ENCODE measurements around the gene PPP1R11.

PPP1R11 gene

DNA sequence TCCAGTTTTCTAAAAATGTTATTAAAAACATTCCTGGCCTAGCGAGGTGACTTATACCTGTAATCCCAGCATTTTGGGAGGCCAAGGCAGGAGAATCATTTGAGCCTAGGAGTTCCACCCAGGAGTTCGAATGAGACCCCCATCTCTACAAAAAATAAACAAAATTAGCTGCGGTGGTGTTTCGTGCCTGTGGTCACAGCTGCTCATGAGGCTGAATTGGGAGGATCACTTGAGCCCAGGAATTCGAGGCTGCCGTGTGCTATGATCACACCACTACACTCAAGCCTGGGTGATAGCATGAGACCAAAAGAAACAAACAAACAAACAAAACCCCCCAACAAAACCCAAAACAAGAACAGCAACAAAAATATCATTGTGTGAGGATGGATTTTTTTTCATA is 25.8 kb upstream of the PPP1R11 start:
- H3K4me3 ChIP-seq (ENCODE audit: low read depth, low read length): no peak overlapping the region
- no peaks in the 10 kb centered on the region for H3K9me3 ChIP-seq (ENCODE audit: control insufficient read depth, insufficient read depth, low read depth, low read length)
- H3K27ac ChIP-seq (ENCODE audit: low read depth, low read length): no peak overlapping the region
- H3K4me1 ChIP-seq (ENCODE audit: control insufficient read depth, insufficient read depth, low read length): no peaks in the 10 kb centered on the region
- no peaks in the 10 kb centered on the region for H3K27me3 ChIP-seq (ENCODE audit: control insufficient read depth, insufficient read depth, low read length)
- H3K9ac ChIP-seq (ENCODE audit: low read length): no peak overlapping the region
- no peaks in the 10 kb centered on the region for H3K36me3 ChIP-seq (ENCODE audit: control insufficient read depth, insufficient read depth, low read length)

DNA sequence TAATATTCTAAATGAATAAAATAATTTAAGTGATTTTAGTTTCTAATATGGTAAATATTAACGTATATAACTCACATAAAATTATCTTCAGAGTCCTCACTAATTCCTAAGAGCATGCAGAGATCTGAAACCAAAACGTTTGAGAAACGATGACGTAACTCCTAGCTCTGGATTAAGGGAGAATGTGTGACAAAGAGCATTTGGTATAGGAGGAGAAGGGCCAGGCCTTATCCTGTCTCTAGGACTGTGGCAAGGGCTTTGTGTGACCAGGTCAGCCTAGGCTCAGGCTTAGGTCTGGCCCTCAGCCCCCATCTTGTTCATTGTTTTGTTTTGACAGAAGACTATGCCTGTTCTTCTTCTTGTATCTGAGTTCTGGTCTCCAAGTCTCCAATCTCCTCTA is 25.2 kb upstream of the PPP1R11 start:
- no peak overlapping the region for H3K4me3 ChIP-seq (ENCODE audit: low read depth, low read length)
- no peaks in the 10 kb centered on the region for H3K4me1 ChIP-seq (ENCODE audit: control insufficient read depth, insufficient read depth, low read length)
- no peak overlapping the region for H3K9ac ChIP-seq (ENCODE audit: low read length)
- H3K9me3 ChIP-seq (ENCODE audit: control insufficient read depth, insufficient read depth, low read depth, low read length): no peaks in the 10 kb centered on the region
- H3K36me3 ChIP-seq (ENCODE audit: control insufficient read depth, insufficient read depth, low read length): no peaks in the 10 kb centered on the region
- no peak overlapping the region for H3K27ac ChIP-seq (ENCODE audit: low read depth, low read length)
- no peaks in the 10 kb centered on the region for H3K27me3 ChIP-seq (ENCODE audit: control insufficient read depth, insufficient read depth, low read length)

DNA sequence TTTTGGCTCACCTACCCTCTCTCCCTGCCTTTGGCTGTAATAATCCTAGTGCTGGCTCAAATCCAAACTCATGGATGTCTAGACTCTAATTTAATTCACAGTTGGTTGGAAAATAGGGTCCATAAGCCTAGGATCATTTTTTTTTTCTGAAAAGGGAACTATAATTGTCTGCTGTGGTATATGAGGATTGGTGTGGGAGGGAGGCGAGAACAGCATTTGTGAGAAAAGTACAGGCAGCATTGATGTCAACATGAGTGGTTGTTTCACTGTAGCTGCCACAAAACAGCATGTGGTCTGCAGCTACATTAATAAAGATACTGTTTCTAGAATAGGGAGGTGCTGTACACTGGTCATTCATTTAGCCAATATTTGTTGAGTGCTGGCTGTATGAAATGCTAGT is 24.5 kb upstream of the PPP1R11 start:
- Histone ChIP-seq H3K36me3 (ENCODE audit: control insufficient read depth, insufficient read depth, low read length) (no peaks in the 10 kb centered on the region), H3K27me3 (ENCODE audit: control insufficient read depth, insufficient read depth, low read length) (no peaks in the 10 kb centered on the region), H3K27ac (ENCODE audit: low read depth, low read length) (no peak overlapping the region), H3K4me3 (ENCODE audit: low read depth, low read length) (no peak overlapping the region), H3K4me1 (ENCODE audit: control insufficient read depth, insufficient read depth, low read length) (no peaks in the 10 kb centered on the region), H3K9me3 (ENCODE audit: control insufficient read depth, insufficient read depth, low read depth, low read length) (no peaks in the 10 kb centered on the region), H3K9ac (ENCODE audit: low read length) (no peak overlapping the region)

DNA sequence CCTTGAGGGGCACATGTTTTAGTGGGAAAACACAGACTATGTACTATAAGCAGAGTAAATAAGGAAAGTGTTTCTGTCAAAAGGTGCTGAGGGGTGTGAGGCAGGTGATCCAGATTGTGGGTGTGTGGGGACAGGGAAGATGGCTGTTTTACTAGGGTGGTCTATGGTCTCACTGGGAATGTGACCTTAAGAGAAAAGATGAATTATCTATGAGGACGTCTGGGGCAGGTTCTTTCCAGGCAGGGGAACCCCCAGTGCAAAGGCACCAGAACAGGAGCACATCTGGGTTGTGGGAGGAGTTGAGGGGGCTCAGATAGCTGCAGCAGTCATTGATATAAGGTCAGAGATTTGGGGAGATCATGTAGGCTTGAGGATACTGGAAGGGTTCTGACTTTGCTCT is 24.1 kb upstream of the PPP1R11 start:
- no peak overlapping the region for H3K27ac ChIP-seq (ENCODE audit: low read depth, low read length)
- no peaks in the 10 kb centered on the region for H3K36me3 ChIP-seq (ENCODE audit: control insufficient read depth, insufficient read depth, low read length)
- no peaks in the 10 kb centered on the region for H3K27me3 ChIP-seq (ENCODE audit: control insufficient read depth, insufficient read depth, low read length)
- H3K4me1 ChIP-seq (ENCODE audit: control insufficient read depth, insufficient read depth, low read length): no peaks in the 10 kb centered on the region
- no peaks in the 10 kb centered on the region for H3K9me3 ChIP-seq (ENCODE audit: control insufficient read depth, insufficient read depth, low read depth, low read length)
- no peak overlapping the region for H3K4me3 ChIP-seq (ENCODE audit: low read depth, low read length)
- no peak overlapping the region for H3K9ac ChIP-seq (ENCODE audit: low read length)

DNA sequence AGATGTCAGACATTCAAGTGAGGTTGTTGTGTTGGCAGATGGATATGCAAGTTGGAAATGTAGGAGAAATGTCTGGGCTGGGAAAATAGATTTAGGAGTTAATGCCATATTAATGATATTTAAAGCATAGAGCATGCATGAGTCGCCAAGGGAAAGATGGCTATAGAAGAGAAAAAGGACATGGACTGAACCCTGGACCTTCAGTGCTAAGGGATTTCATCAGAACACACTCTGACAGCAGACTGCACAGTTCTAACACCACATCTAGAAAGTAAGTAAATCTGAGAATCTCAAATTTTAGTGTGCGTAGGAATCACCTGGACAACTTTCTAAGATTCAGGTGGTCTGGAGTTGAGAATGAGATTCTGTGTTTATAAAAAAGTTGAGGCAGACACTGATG is 23.3 kb upstream of the PPP1R11 start:
- Histone ChIP-seq H3K9me3 (ENCODE audit: control insufficient read depth, insufficient read depth, low read depth, low read length) (no peaks in the 10 kb centered on the region), H3K9ac (ENCODE audit: low read length) (no peak overlapping the region), H3K27ac (ENCODE audit: low read depth, low read length) (no peak overlapping the region), H3K4me1 (ENCODE audit: control insufficient read depth, insufficient read depth, low read length) (no peaks in the 10 kb centered on the region), H3K36me3 (ENCODE audit: control insufficient read depth, insufficient read depth, low read length) (no peaks in the 10 kb centered on the region), H3K4me3 (ENCODE audit: low read depth, low read length) (no peak overlapping the region), H3K27me3 (ENCODE audit: control insufficient read depth, insufficient read depth, low read length) (no peaks in the 10 kb centered on the region)

DNA sequence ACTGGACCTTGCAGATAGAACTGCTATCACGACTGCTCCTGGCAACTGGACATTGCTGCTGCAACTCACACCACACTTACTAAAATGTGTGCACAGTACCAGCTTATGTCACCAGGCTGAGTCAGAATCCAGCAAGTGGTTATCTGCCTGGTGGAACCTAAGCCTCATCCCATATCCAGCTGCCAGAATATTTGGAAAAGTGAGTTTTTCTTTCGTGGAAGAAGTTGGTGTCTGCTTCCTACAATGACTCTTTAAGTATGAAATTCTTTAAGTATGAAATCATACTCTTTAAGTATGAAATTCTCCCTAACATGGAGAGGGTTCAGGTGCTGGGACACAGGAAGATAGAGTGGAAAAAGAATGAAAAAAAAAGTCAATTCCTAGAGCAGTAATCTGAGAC is 22.4 kb upstream of the PPP1R11 start:
- Histone ChIP-seq H3K4me3 (ENCODE audit: low read depth, low read length) (no peak overlapping the region), H3K27ac (ENCODE audit: low read depth, low read length) (no peak overlapping the region), H3K9ac (ENCODE audit: low read length) (no peak overlapping the region), H3K4me1 (ENCODE audit: control insufficient read depth, insufficient read depth, low read length) (no peaks in the 10 kb centered on the region), H3K36me3 (ENCODE audit: control insufficient read depth, insufficient read depth, low read length) (no peaks in the 10 kb centered on the region), H3K9me3 (ENCODE audit: control insufficient read depth, insufficient read depth, low read depth, low read length) (no peaks in the 10 kb centered on the region), H3K27me3 (ENCODE audit: control insufficient read depth, insufficient read depth, low read length) (no peaks in the 10 kb centered on the region)

DNA sequence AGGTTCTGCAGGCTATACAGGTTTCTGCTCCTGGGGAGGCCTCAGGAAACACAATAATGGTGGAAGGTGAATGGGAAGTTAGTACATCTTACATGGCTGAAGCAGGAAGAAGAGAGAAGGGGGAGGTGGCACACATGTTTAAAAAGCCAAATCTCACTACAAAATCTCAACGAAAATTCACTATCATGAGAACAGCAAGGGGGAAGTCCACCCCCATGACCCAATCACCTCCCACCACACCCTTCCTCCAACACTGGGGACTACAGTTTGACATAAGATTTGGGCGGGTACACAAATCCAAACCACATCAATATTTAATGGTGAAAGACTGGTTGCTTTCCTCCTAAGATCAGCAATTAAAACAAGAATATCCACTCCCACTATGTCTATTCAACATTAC is 19.8 kb upstream of the PPP1R11 start:
- Histone ChIP-seq H3K9me3 (ENCODE audit: control insufficient read depth, insufficient read depth, low read depth, low read length) (no peaks in the 10 kb centered on the region), H3K27ac (ENCODE audit: low read depth, low read length) (no peak overlapping the region), H3K27me3 (ENCODE audit: control insufficient read depth, insufficient read depth, low read length) (no peaks in the 10 kb centered on the region), H3K4me1 (ENCODE audit: control insufficient read depth, insufficient read depth, low read length) (no peaks in the 10 kb centered on the region), H3K36me3 (ENCODE audit: control insufficient read depth, insufficient read depth, low read length) (no peaks in the 10 kb centered on the region), H3K4me3 (ENCODE audit: low read depth, low read length) (no peak overlapping the region), H3K9ac (ENCODE audit: low read length) (no peak overlapping the region)

DNA sequence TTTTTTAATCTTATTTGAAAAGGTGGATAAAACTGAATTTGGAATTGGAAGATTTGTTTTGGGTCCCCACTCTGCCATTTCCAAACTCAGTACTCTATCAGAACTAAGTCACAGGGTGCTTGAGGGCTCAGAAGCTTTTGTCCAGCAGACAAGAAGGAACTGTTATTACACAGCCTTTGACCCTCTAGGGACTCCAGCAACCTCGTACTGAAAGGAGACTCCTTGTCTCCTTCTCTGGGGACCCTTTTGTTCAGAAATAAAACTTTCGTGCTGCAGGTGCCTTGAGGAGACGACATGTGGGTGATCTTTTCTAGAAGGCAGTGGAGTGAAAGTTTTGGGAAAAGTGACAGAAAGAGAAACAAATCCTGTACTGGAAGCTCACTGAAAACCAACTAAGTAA is 13.3 kb upstream of the PPP1R11 start:
- Histone ChIP-seq H3K27me3 (ENCODE audit: control insufficient read depth, insufficient read depth, low read length) (no peaks in the 10 kb centered on the region), H3K27ac (ENCODE audit: low read depth, low read length) (no peak overlapping the region), H3K4me1 (ENCODE audit: control insufficient read depth, insufficient read depth, low read length) (no peaks in the 10 kb centered on the region), H3K36me3 (ENCODE audit: control insufficient read depth, insufficient read depth, low read length) (peaks cover 12% of the 10 kb centered on the region; the same call in 1 of the 2 replicates), H3K9ac (ENCODE audit: low read length) (no peak overlapping the region), H3K4me3 (ENCODE audit: low read depth, low read length) (no peak overlapping the region), H3K9me3 (ENCODE audit: control insufficient read depth, insufficient read depth, low read depth, low read length) (no peaks in the 10 kb centered on the region)

DNA sequence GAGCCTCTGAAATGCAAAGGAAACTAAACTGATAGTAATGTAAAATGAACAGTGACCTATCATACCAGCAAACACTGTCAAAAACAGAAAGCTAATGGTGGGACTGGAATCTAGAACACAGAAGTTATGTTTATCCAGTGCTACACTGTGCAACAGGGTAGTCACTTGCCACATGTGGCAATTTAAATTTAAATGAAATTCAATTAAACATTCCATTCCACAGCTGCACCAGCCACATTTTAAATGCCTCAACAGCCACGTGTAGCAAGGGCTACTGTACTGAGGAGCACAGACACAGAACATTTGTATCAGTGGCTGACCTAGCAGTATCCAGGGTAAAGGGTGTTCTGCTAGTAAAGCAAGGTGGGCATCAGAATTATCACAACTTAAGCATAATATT is 11.5 kb upstream of the PPP1R11 start:
- Histone ChIP-seq H3K9ac (ENCODE audit: low read length) (no peak overlapping the region), H3K4me3 (ENCODE audit: low read depth, low read length) (no peak overlapping the region), H3K27ac (ENCODE audit: low read depth, low read length) (no peak overlapping the region), H3K36me3 (ENCODE audit: control insufficient read depth, insufficient read depth, low read length) (peaks cover 12% of the 10 kb centered on the region; the same call in 1 of the 2 replicates), H3K4me1 (ENCODE audit: control insufficient read depth, insufficient read depth, low read length) (peaks cover 5% of the 10 kb centered on the region; the same call in 1 of the 2 replicates), H3K9me3 (ENCODE audit: control insufficient read depth, insufficient read depth, low read depth, low read length) (no peaks in the 10 kb centered on the region), H3K27me3 (ENCODE audit: control insufficient read depth, insufficient read depth, low read length) (no peaks in the 10 kb centered on the region)

DNA sequence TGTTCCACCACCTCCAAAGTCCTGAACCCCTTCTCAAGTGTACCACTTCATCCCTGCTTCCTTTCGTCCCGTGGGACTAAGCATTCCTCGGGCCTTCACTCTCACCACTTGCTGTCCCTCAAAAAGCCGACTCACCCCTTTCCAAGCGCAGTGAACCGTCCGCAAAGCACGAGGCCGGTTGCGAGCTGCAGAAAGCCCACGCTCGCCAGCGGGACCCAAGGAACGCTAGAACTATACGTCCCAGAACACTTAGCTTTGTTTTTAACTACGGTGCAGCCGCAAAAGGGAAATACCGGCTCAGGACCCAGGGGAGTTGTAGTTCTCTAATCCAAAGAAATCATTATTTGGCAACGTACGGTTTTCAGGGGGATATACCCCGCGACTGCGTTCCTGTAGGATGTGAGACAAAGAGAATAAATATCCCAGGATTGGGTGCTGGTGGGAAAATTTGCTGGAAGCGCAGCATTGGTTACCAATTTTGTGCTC is 6.3 kb upstream of the PPP1R11 start:
- Histone ChIP-seq H3K4me3 (ENCODE audit: low read depth, low read length) (peak overlapping the region; percentile 90), H3K27ac (ENCODE audit: low read depth, low read length) (peak overlapping the region; percentile 41; the same call in 1 of the 2 replicates), H3K9ac (ENCODE audit: low read length) (peak overlapping the region; percentile 85), H3K36me3 (ENCODE audit: control insufficient read depth, insufficient read depth, low read length) (peaks cover 11% of the 10 kb centered on the region; the same call in 1 of the 2 replicates), H3K9me3 (ENCODE audit: control insufficient read depth, insufficient read depth, low read depth, low read length) (no peaks in the 10 kb centered on the region), H3K4me1 (ENCODE audit: control insufficient read depth, insufficient read depth, low read length) (peaks cover 10% of the 10 kb centered on the region; the same call in 1 of the 2 replicates), H3K27me3 (ENCODE audit: control insufficient read depth, insufficient read depth, low read length) (no peaks in the 10 kb centered on the region)

DNA sequence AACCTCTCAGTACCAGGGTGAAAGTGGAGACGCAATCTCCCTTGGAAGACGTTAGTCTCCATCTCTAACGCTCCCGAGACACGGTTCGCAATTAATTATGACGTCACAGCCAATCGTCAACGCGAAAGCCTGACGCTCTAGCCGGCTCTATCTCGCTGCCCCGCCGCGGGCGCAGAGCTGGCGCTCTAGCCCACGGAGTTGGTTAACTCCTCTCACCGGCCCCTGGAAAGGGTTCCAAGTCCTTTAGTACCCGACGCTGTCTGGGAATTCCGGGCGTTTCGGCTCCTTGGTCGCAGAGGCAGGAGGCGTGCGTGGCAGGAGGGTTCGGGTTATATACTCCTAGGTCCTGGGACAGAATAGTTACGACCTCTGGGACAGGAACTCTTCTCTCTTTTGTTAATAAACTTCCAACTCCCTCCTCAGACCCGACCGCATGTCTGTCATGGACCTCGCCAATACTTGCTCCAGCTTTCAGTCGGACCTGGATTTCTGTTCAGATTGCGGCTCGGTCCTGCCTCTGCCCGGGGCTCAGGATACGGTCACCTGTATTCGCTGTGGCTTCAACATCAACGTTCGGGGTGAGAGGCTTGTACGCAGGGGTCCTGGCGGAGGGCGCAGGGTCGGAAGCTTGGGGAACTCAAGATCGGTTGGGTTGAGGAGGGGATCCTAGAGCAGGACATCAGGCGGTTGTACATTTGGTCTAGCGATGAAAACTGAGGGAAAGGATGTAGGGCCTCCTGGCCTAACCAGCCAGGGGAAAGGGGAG is 5.7 kb upstream of the PPP1R11 start, which contains the start of gene POLR1H:
POLR1H (plus strand) TSS at position 174 of the 766 bp plus-strand sequence; CDS start at position 434, 260 bp downstream.
- peak within 1 kb of the TSS; percentile 90 for H3K4me3 ChIP-seq (ENCODE audit: low read depth, low read length)
- no peaks in the 10 kb centered on the region for H3K9me3 ChIP-seq (ENCODE audit: control insufficient read depth, insufficient read depth, low read depth, low read length)
- H3K27ac ChIP-seq (ENCODE audit: low read depth, low read length): peak within 1 kb of the TSS; percentile 41; the same call in 1 of the 2 replicates
- peaks cover 11% of the 10 kb centered on the region; the same call in 1 of the 2 replicates for H3K36me3 ChIP-seq (ENCODE audit: control insufficient read depth, insufficient read depth, low read length)
- no peaks in the 10 kb centered on the region for H3K27me3 ChIP-seq (ENCODE audit: control insufficient read depth, insufficient read depth, low read length)
- peaks cover 13% of the 10 kb centered on the region; the same call in 1 of the 2 replicates for H3K4me1 ChIP-seq (ENCODE audit: control insufficient read depth, insufficient read depth, low read length)
- H3K9ac ChIP-seq (ENCODE audit: low read length): peak within 1 kb of the TSS; percentile 85
